DOHH2 (cell line): ENCODE data around the gene OR52D1.

ENCODE experiments used
- EZH2phosphoT487 ChIP-seq: fragments of 200-600 bp; sonication (generic); IDR thresholded peaks from 2 replicates; pipeline ENCODE4 v1.6.1; 2017; ENCODE audit warnings: borderline replicate concordance, mild to moderate bottlenecking, antibody characterized with exemption, low read length, moderate library complexity, mixed read lengths
- TF ChIP-seq, protein P1 (sequence below): fragments of 200-600 bp; sonication (generic); IDR thresholded peaks from one replicate; pipeline ENCODE4 v1.5.1; 2014; ENCODE audit warnings: antibody characterized with exemption, mild to moderate bottlenecking, low read depth, low read length; ENCODE audit not compliant: poor library complexity, severe bottlenecking

DNA sequence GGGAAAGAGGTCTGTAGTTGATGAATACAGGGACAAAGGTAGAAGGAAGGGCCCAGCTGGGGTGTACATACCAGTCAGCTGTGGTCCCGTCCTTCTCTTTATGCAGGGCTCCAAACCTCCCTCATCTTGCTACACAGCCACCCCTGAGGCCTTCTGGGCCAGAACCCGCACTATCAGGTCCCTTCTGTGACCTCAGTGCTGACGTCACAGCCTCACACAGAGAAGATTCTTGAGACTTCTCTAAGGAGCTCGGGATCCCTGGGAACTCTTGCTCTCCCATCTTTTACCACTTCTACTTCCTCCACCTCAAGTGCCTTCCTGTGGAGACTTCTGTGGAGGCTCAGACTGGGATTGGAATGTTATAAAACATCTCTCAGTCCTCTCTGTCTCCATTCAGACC is 21.3 kb downstream of the OR52D1 start, which contains the start of gene UBQLN3:
- TF ChIP-seq, protein P1, sequence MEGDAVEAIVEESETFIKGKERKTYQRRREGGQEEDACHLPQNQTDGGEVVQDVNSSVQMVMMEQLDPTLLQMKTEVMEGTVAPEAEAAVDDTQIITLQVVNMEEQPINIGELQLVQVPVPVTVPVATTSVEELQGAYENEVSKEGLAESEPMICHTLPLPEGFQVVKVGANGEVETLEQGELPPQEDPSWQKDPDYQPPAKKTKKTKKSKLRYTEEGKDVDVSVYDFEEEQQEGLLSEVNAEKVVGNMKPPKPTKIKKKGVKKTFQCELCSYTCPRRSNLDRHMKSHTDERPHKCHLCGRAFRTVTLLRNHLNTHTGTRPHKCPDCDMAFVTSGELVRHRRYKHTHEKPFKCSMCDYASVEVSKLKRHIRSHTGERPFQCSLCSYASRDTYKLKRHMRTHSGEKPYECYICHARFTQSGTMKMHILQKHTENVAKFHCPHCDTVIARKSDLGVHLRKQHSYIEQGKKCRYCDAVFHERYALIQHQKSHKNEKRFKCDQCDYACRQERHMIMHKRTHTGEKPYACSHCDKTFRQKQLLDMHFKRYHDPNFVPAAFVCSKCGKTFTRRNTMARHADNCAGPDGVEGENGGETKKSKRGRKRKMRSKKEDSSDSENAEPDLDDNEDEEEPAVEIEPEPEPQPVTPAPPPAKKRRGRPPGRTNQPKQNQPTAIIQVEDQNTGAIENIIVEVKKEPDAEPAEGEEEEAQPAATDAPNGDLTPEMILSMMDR, result no peak
- TF ChIP-seq EZH2phosphoT487, result no peak
